PC-9 (cell line): Measurements from ENCODE around the gene GPR17.

ENCODE experiments used
- EZH2 ChIP-seq: fragments of 200-600 bp; sonication (generic); IDR thresholded peaks from 2 replicates; pipeline ENCODE4 v1.8.0; 2017; ENCODE audit warnings: antibody characterized with exemption, low read depth
- TF ChIP-seq, protein P1 (sequence below): fragments of 200-600 bp; sonication (generic); conservative IDR thresholded peaks from 2 replicates; pipeline ENCODE4 v1.6.1; 2017; ENCODE audit warnings: mixed run types, antibody characterized with exemption, mild to moderate bottlenecking, moderate library complexity

DNA sequence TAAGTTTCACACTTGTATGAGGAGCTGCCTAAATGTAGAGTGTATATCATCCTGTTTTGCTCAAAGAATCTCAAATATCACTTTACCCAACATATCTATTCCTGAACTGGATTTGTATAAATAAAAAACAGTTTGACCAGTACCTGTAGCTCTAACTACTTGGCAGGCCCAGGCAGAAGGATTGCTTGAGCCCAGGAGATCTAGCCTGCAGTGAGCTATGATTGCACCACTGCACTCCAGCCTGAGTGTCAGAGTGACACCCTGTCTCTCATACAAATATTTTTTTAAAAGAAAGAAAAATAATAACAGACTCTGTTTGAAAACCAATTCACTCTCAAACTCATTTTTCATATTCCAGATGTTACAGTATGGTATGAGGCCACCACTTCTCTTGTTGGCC lies 37.1 kb downstream of the GPR17 start:
- TF ChIP-seq EZH2 = no peak
- TF ChIP-seq, protein P1, sequence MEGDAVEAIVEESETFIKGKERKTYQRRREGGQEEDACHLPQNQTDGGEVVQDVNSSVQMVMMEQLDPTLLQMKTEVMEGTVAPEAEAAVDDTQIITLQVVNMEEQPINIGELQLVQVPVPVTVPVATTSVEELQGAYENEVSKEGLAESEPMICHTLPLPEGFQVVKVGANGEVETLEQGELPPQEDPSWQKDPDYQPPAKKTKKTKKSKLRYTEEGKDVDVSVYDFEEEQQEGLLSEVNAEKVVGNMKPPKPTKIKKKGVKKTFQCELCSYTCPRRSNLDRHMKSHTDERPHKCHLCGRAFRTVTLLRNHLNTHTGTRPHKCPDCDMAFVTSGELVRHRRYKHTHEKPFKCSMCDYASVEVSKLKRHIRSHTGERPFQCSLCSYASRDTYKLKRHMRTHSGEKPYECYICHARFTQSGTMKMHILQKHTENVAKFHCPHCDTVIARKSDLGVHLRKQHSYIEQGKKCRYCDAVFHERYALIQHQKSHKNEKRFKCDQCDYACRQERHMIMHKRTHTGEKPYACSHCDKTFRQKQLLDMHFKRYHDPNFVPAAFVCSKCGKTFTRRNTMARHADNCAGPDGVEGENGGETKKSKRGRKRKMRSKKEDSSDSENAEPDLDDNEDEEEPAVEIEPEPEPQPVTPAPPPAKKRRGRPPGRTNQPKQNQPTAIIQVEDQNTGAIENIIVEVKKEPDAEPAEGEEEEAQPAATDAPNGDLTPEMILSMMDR = no peak
